GM12878 (cell line): ENCODE measurements around the gene POLDIP3. TPM values are rescaled to one million over a fixed set of nuclear protein-coding genes. Genes with fewer than 3 reads are reported as not detected.
"Not testable (repeated sequence)": the region's sequence is repeated elsewhere in the genome, so short reads cannot be mapped to it uniquely, and the experiment has no call there.

Source experiments
- ATAC-seq: fragments of 200-7000 bp; cut with Tn5 transposase; 3 replicates; pipeline ENCODE4 v1.9.1; 2020; ENCODE audit warnings: mild to moderate bottlenecking, moderate library complexity
- BruUV-seq: library from RNA; stranded (reverse); fragments of 400-500 nt; replicated peaks from 2 replicates; lab custom pipeline; 2021; lab: Mats Ljungman, UMichigan
- CTCF ChIA-PET: fragments of 300-600 bp; sonication (Branson Sonifier 250); formaldehyde crosslinking; extraction: SDS; loops from one replicate; lab custom pipeline; 2021; ENCODE audit warnings: inconsistent platforms; lab: Yijun Ruan, JAX
- POLR2A ChIA-PET: fragments of 350-600 bp; formaldehyde crosslinking; extraction: SDS; loops from one replicate; lab custom pipeline; 2021; ENCODE audit warnings: inconsistent platforms; lab: Charles Lee
- RAD21 ChIA-PET: fragments of 300-600 bp; sonication (Branson Sonifier 250); formaldehyde crosslinking; loops from one replicate; lab custom pipeline; 2023; ENCODE audit warnings: antibody characterized with exemption; ENCODE audit not compliant: unreplicated experiment; lab: Charles Lee
- SMC1A ChIA-PET: fragments of 300-600 bp; sonication (Branson Sonifier 250); formaldehyde crosslinking; loops from one replicate; lab custom pipeline; 2023; ENCODE audit not compliant: unreplicated experiment, uncharacterized antibody; lab: Charles Lee
- DNase-seq: peaks from one replicate; pipeline ENCODE4 v3.0.0-alpha.2; 2011; ENCODE audit warnings: low read depth, low spot score
- FAIRE-seq: peaks from 3 replicates; lab custom pipeline; 2011; peaks lifted over from hg19 to GRCh38; lab: Jason Lieb, UNC
- H2AFZ ChIP-seq: 2 replicates; pipeline ENCODE4 v1.6.0; 2011; ENCODE audit warnings: low read depth, low read length, control low read depth; ENCODE audit not compliant: control insufficient read depth
- H3K27ac ChIP-seq: 2 replicates; pipeline ENCODE4 v1.5.1; 2011; ENCODE audit warnings: control low read depth; ENCODE audit not compliant: control insufficient read depth, insufficient read depth
- H3K27me3 ChIP-seq, 2 experiments: replicated peaks in 1 of 2; 2 replicates each; pipeline versions ENCODE4 v1.6.0 to v1.6.1; 2011; ENCODE audit warnings: low read length in 1 of 2; ENCODE audit not compliant: control insufficient read depth in 2 of 2, insufficient read depth in 2 of 2
- H3K36me3 ChIP-seq, 2 experiments: 2 replicates each; pipeline ENCODE4 v1.5.1; 2011; ENCODE audit warnings: low read length in 1 of 2; ENCODE audit not compliant: control insufficient read depth in 2 of 2, insufficient read depth in 2 of 2
- H3K4me1 ChIP-seq: 2 replicates; pipeline ENCODE4 v1.6.1; 2011; ENCODE audit warnings: mild to moderate bottlenecking, low read length, moderate library complexity, mixed read lengths; ENCODE audit not compliant: control insufficient read depth, insufficient read depth
- H3K4me2 ChIP-seq: 2 replicates; pipeline ENCODE4 v1.6.0; 2011; ENCODE audit warnings: control low read depth; ENCODE audit not compliant: control insufficient read depth, insufficient read depth
- H3K4me3 ChIP-seq: fragments of 200-600 bp; sonication (generic); 2 replicates; pipeline ENCODE4 v1.5.1; 2016
- H3K79me2 ChIP-seq: 2 replicates; pipeline ENCODE4 v1.6.0; 2011; ENCODE audit warnings: low read length; ENCODE audit not compliant: control insufficient read depth, insufficient read depth
- H3K9ac ChIP-seq: 2 replicates; pipeline ENCODE4 v1.8.0; 2011; ENCODE audit warnings: low read length, control low read depth, mixed read lengths; ENCODE audit not compliant: control insufficient read depth, insufficient read depth
- H3K9me3 ChIP-seq: replicated peaks from 3 replicates; pipeline ENCODE4 v1.5.1; 2011; ENCODE audit warnings: mild to moderate bottlenecking, low read length; ENCODE audit not compliant: control insufficient read depth, insufficient read depth
- H4K20me1 ChIP-seq: 2 replicates; pipeline ENCODE4 v1.6.0; 2011; ENCODE audit not compliant: control insufficient read depth, insufficient read depth
- WGBS: methylation state at CpG from one replicate; pipeline ENCODE4 v1.1.6; 2016; ENCODE audit warnings: low lambda C conversion rate; ENCODE audit not compliant: insufficient replicate concordance, insufficient coverage; ENCODE audit errors: missing lambda C conversion rate; 5-methylcytosine and 5-hydroxymethylcytosine counted together
- in situ Hi-C: fragments of 300-500 bp; cut with MboI; formaldehyde crosslinking; loops from 9 replicates; pipeline ENCODE4 v1.14.3; 2018; ENCODE audit warnings: mixed read lengths
- intact Hi-C: fragments of 100-400 bp; cut with micrococcal nuclease; formaldehyde crosslinking; loops from one replicate; pipeline ENCODE4 v1.14.2; 2022; ENCODE audit not compliant: unreplicated experiment
- polyA plus RNA-seq, 11 experiments: library from polyadenylated mRNA; depleted of rRNA in 4 of 11; unstranded in 6 of 11; stranded (reverse) in 5 of 11; fragments of >200 nt; fragmentation: Nextera tagmentation in 4 of 11; fragmentation: Illumina TruSeq in 1 of 11; extraction: Ambion mirVana in 4 of 11; extraction: Trizol in 1 of 11; gene quantifications; 1 replicate in 1 of 11; 2 replicates in 10 of 11; pipeline versions ENCODE4 v1.2.1 to v1.2.3, GENCODE V29; 2011 to 2016; ENCODE audit warnings: inconsistent platforms in 2 of 11, missing spikeins in 2 of 11, low read depth in 1 of 11
- total RNA-seq, 4 experiments: library from RNA; depleted of rRNA in 3 of 4; stranded (reverse); fragments of >200 nt in 3 of 4; fragmentation: Illumina TruSeq in 1 of 4; extraction: Trizol in 1 of 4; gene quantifications; 2 replicates each; pipeline versions ENCODE4 v1.2.1 to v1.2.3, GENCODE V29; 2013 to 2021

The POLDIP3 gene
- total and polyA plus RNA-seq, 10 of the 15 experiments (the other 5 are each of a cell fraction or from before 2014, with no cell fraction given) = 14.8 to 60.2 (median 49.5) TPM

GRCh38 chr22:42570580-42570979 lies 44.1 kb downstream of the POLDIP3 start:
- H3K4me1 ChIP-seq, SMC1A ChIA-PET, ATAC-seq, H3K4me3 ChIP-seq, intact Hi-C loops, RAD21 ChIA-PET, in situ Hi-C loops, POLR2A ChIA-PET, H4K20me1 ChIP-seq, DNase-seq, H2AFZ ChIP-seq, CTCF ChIA-PET, H3K27ac ChIP-seq, FAIRE-seq, H3K4me2 ChIP-seq, H3K79me2 ChIP-seq, H3K27me3 ChIP-seq, H3K9ac ChIP-seq, BruUV-seq, H3K36me3 ChIP-seq, H3K9me3 ChIP-seq: not testable (repeated sequence)
- 73% methylated on average over 9 of the region's 9 CpGs for WGBS

GRCh38 chr22:42567950-42568349 lies 46.7 kb downstream of the POLDIP3 start:
- FAIRE-seq, H3K4me3 ChIP-seq, H3K9ac ChIP-seq, DNase-seq, H3K27ac ChIP-seq, intact Hi-C loops, H3K9me3 ChIP-seq, H3K27me3 ChIP-seq, in situ Hi-C loops, H3K36me3 ChIP-seq, H4K20me1 ChIP-seq, H3K4me2 ChIP-seq, RAD21 ChIA-PET, H3K4me1 ChIP-seq, H2AFZ ChIP-seq, ATAC-seq, BruUV-seq, H3K79me2 ChIP-seq: not testable (repeated sequence)
- ChIA-PET SMC1A (interaction anchor here (0.6 kb wide), 1 partner anchor 389 kb away, joined by 3 read pairs; no protein-coding TSS in a partner anchor), CTCF (interaction anchor here (1.3 to 1.5 kb wide), 2 partner anchors 8 to 93 kb away, joined by 3 to 5 read pairs; no protein-coding TSS in a partner anchor), POLR2A (interaction anchor here (0.6 kb wide), 1 partner anchor 19 kb away, joined by 3 read pairs; no protein-coding TSS in a partner anchor)
- 79% methylated on average over 5 of the region's 6 CpGs for WGBS
